IPS DF 4.7 (cell line): ENCODE results near the gene ZNF45.
A peak's percentile ranks its signal among the peaks of the same experiment; 100 is the strongest.
"Not testable (repeated sequence)": the region's sequence is repeated elsewhere in the genome, so short reads cannot be mapped to it uniquely, and the experiment has no call there.

Experiments used
- DNase-seq: peaks from one replicate; pipeline ENCODE4 v3.0.0-alpha.2; 2013; ENCODE audit warnings: low spot score; ENCODE audit errors: extremely low read depth

ZNF45 gene

DNA sequence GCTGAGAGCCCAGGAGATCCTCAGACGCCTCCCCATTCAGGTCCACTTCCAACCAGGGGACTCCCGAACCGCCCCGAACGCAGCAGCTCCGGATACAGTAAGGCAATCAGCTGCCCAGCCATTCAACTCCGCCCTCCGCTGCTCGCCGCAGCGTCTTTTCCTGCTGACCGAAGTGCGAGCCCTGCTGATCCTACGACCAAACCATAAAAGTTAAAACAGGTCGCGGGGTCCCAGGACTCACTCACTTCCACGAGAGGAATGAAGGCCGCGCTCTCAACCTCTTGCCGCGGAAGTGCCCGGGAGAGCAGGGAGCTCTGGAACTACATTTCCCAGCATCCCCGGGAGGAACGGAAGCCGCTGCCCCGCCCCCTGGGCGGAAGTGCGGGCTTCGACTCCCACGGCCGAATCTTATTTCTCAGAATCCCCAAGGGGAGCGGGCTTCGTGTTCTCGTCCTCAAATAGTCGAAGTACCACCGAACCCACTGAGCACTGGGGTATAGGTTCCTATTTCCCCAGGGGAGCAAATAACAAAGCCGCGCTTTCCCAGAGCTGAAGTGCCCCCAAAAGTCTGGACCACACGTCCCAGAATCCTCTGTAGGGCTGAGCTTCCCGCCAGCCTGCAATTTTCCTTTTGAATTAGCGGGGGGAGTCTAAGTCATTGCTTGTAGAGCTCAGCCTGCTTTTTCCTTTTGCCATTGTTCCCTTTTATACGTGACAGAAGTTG is at the start of gene ZNF45:
Gene ZNF45, minus strand, starts transcription at position 298 of the 724 bp plus-strand sequence. CDS start 13,097 bp downstream, outside the sequence.
- DNase-seq: no peak

DNA sequence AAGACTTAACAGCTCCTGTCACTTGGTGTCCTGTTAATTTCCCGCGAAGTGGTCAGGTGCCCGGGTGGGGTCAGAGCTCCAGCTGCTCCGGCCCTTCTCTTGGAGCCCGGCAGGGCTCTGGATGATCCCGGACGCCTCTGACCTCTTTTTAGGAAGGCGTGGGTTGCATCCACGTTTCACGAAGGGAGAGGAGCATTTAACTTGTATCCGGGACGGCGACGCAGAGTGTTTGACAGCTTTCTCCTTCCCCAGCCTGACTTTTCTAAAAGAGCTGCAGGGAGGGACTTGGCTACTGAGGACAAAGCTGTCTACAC is 49.6 kb upstream of the ZNF45 start:
- no peak for DNase-seq

DNA sequence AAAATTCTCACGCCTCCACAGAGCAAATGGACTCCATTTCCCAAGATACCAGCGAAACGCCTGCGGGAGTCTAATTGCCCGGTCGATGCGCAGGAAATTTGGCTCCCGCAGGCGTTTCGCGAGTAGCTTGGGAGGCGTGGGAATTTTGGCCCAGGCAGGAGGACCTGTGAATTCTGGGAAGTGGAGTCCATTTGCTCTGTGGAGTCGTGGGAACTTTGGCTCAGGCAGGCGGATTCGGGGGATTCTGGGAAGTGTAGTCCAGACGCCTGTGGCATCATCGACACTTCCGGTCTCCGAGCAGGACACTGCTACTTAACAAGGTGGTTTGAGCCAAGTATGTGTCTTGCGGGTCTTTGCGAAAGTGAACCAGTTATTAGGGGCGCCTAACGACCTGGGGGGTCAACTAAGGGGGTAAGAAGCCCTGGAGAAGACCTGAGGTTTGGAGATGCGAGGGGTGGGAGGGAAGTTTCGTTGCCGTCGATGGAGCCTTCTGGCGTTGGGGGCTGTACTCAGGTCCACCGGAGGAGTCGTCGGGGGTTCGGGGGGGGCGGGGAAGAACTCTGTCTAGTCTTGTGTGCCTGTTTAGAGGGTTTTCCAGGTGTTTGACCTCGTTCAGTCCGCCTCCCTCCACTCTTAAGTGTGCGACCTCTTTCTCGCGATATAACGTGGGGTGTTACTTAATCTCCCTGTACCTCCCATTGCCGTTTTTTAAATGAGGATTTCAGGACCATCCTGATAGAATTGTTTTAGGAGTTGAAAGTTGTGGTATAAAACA is 49.0 kb upstream of the ZNF45 start, which contains the start of gene ZNF155:
Gene ZNF155, plus strand, starts transcription at position 277 of the 775 bp plus-strand sequence. CDS start 4,356 bp downstream, outside the sequence.
- peak; percentile 97 for DNase-seq

DNA sequence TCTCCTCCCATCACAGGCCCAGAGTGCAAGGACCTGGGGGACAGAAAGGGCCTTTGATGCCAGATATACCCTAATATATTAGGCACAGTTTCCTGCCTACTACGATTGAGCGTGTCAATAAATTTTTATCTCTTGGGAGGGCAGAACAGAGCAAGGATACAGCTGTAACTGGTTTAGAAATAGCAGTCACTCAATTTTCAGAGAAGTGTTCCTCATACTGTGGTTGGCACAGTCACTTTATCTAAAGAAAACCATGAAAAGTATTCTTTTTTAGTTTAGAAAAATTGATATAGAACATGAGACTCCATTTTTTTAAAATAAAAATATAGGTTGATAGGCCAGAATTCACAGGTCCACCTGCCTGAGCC is 48.4 kb upstream of the ZNF45 start:
- no peak for DNase-seq

DNA sequence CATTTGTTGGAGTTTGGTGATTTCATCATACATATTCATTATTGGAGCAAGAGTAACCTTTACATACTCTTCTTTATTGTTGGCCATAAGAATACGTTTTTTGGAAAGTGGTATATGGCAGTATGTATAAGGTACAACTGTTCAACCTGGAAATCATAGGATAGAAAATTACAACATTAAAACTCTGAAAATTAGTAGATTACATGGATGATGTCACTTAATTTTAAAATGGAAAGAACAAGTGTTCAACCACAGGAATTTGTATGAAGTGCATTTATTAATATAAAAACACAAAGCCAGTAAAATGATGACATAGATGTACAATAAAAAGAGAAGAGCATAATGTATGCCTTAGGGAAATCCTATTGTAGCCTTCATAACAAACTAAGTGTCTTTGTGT is 41.6 kb upstream of the ZNF45 start:
- DNase-seq: no peak

DNA sequence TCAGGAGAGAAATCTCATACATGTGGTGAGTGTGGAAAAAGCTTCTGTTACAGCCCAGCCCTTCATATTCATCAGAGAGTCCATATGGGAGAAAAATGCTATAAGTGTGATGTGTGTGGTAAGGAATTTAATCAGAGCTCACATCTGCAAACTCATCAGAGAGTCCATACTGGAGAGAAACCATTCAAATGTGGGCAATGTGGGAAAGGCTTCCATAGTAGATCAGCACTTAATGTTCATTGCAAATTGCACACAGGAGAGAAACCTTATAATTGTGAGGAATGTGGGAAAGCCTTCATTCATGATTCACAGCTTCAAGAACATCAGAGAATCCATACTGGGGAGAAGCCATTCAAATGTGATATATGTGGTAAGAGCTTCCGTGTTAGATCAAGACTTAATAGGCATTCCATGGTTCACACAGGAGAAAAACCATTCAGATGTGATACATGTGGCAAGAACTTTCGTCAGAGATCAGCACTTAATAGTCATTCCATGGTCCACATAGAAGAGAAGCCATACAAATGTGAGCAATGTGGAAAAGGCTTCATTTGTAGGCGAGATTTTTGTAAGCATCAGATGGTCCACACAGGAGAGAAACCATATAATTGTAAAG is 31.1 kb upstream of the ZNF45 start:
- no peak for DNase-seq

DNA sequence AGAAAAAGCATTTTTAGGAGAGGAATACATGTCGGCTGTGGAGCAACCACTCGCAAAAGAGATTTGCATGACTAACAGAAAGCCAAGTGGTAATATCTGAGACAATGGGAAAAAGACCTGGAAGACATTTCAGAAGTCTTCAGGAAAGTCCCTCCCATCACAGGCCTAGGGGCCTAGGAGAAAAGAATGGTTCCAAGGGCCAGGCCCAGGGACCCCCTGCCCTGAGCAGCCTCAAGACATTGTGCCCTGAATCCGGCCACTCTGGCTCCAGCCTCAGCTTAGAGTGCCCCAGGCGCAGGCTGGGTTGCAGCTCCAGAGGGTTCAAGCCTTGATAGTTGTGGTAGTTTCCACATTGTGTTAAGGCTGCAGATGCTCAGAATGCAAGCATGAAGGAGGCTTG is 25.3 kb upstream of the ZNF45 start:
- no peak for DNase-seq

DNA sequence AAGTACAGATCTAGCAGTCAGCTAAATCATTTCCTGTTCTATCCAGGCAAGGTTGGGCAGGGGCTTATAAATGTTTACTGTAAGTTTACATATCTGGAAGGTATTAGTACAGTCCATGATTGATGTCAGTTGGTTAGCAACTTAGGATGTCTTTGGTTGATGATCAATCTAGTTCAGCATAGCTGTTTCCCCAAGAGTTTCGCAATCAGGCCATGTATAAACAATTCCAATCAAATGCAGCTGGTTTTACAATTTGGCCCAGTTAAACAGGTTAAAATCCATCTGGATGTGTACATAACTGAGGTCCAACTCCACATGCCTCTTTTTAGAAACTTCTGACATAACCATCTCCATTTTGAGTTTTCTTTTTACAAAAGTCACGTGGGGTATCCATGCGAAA is 22.8 kb upstream of the ZNF45 start:
- DNase-seq: no peak

DNA sequence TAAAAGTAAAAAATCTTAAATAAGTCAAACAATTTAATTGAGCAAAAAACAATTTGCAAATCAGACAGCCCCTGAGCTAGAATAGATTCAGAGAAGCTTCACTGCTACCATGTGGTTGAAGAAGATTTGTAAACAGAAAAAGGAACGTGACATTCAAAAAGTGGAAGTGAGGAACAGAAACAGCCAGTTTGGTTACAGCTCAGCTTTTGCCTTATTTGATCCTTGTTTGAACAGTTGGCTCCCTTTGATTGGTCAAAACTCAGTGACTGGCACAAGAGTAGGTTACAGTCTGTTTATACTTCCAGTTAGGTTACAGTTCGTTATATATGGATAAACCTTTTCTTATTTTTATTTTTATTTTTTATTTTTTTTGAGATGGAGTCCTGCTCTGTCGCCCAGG is 21.7 kb upstream of the ZNF45 start:
- DNase-seq: no peak

DNA sequence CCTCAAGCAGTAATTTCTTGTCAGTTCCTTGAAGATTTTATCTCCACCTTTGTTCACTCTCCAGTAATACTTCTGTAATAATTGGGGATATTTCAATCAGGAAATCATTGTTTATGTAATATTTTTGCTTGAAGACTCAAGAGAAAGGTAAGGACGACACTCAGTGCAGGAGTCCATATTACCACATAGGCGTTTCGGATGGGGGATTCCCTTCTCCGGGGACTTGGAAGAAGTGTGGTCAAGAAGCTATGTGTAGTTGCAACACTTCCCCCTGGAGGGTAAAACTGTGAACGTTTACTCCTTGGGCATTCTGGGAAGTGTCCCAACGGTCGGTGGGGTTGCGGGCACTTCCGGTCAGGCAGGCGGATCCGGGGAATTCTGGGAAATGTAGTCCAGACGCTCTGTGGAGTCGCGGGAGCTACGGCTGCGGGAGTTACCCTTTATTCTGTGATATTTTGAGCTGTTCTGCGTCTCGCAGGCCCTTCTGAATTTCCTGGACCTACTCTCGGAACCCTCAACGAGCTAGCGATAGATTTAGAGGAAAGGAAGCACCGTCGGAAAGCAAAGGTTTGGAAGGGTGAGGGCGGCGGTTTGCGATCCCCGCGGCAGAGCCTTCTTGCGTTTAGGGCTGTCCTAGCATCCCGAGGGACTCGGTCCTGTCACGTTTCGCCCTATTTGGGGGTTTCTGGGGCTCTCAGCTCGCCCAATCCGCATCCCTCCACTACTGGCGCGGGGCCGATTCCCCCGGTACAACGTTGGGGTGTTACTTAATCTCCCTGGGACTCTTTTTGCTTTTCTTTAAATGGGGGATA is 16.0 kb upstream of the ZNF45 start, which contains the start of gene ZNF221:
Gene ZNF221, plus strand, starts transcription at position 395 of the 812 bp plus-strand sequence. CDS start 11,499 bp downstream, outside the sequence.
- DNase-seq: peak; percentile 91

DNA sequence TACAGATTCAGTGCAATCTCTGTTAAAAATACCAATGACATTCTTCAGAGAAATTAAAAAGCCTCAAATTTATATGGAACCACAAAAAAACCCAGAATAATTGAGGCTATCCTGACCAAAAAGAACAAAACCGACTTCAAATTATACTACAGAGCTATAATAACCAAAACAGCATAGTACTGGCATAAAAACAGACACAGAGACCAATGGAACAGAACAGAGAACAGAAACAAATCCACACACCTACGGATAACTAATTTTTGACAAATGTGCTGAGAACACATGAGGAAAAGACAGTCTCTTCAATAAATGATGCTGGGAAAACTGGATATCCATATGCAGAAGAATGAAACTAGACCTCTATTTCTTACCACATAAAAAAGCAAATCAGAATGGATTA is 14.7 kb upstream of the ZNF45 start:
- DNase-seq: not testable (repeated sequence)

DNA sequence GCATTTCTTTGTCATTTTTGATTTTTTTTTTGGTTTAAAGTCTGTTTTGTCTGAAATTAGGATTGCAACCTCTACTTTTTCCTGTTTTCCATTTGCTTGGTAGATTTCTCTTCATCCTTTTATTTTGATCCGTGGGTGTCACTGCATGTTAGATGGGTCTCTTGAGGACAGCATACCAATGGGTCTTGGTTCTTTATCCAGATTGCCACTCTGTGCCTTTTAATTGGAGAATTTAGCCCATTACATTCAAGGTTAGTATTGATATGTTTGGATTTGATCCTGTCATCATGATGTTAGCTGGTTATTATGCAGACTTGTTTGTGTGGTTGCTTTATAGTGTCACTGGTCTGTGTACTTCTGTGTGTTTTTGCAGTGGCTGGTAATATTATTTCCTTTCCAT is 12.3 kb upstream of the ZNF45 start:
- not testable (repeated sequence) for DNase-seq

DNA sequence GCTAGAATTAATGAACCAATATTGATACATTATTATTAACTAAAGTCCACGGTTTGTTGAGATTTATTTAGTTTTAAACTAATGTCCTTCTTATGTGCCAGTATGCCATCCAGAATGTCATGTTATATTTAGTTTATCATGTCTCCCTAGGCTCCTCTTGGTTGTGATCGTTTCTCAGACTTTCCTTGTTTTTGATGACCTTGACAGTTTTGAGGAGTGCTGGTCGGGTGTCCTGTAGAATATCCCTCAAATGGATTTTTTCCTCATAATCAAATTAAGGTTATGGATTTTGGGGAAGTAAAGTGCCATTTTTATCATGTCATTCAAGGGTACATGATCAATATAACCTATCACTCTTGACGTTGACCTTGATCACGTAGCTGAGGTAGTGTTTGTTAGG is 6.1 kb upstream of the ZNF45 start:
- no peak for DNase-seq

DNA sequence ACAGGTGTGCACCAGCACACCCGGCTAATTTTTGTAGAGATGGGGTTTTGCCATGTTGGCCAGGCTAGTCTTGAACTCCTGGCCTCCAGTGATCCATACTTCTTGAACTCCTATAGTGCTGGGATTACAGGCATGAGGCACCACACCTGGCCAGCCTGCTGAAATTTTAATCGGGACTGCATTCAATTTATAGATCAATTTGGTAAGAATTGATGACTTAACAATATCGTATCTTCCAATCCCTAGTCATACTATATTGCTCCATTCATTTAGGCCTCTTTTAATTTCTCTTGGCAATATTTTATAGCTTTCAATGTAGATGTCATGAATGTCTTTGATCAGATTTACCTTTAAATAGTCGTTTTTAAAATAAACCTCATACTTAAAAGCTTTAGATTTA is 5.6 kb upstream of the ZNF45 start:
- DNase-seq: no peak

DNA sequence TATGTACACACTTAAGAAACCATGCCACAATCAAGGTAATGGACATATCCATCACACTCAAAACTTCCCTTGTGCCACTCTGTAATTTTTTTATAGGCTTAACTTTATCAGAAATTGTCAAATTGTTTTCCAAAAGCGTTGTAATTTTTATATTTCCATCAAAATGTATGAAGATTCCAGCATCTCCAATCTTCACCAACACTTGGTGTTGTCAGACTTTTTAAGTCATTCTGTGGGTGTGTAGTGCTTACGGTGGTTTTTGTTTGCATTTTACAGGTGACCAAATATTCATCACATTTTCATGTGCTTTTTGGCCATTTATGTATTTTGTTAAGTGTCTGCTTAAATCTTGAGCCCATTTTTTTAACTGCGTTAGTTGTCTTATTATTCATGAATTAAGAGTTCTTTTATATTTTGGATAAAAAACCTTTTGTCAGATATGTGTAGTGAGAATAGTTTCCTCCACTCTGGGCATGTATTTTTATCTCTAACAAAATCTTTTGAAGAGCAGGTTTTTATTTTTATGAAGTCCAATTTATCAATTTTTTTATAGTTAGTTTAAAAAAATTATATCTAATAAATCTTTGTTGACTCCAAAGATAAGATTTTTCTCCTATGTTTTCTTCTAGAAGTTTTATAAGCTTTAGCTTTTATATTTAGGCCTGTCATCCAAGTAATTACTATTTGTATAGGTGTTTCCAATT is 4.6 kb upstream of the ZNF45 start:
- DNase-seq: no peak

DNA sequence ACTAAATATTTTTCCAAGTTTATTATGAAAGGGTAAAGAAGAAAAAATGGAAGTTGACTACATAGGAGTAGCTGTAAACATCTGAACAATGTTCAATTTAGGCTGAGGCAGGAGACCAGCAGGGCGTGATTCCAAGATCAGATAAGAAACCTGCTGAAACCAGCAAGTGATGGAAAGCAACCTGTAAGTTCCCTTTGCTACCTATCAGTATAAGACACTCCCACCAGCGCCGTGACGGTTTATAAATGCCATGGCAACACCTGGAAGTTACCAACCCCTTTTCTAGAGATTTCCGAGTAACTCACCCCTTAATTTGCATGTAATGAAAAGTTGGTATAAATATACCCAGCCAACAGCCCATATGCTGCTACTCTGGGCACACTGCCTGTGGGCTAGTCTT is 1.1 kb upstream of the ZNF45 start:
- DNase-seq: no peak

DNA sequence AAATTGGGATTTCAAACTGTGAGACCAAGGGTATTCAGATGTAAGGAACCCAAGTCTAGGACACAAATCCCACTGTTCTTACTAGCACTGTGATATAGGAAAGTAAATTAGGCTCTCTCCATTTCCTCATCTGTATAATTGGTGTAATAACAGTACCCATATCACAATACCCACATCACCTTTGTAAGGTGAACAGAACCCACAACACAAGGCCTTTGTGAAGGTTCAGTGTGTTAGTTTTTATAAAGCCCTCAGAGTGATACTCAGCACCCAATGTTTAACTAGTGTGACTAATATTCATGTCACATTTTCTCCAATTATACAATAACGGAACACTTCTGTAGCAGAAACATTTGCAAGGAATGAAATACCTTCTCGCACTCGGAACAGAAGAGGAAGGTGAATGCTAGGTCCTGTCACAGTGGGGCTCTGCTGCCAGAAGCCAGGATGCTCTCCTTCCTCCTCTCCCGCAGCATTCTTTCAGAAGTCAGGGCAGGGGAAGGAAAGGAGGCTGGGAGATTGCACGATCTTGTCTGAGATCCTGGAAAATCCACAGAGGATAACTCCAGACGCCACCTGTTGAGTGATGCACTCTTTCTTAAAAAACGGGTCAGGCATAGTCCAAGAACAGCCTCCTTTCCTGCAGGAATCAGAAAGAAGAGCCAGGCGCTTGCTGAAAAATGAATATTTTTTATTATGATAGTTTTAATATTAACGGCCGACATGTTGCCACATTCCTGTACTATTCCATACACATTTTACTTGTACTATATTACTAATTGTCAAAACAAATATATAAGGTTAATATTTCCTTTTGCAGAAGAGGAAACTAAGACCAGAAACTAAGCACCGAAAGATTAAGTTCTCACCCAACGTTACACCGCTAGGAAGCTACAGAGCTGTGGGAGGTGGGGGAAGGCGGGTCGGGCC is 762 bp downstream of the ZNF45 start:
- no peak for DNase-seq

DNA sequence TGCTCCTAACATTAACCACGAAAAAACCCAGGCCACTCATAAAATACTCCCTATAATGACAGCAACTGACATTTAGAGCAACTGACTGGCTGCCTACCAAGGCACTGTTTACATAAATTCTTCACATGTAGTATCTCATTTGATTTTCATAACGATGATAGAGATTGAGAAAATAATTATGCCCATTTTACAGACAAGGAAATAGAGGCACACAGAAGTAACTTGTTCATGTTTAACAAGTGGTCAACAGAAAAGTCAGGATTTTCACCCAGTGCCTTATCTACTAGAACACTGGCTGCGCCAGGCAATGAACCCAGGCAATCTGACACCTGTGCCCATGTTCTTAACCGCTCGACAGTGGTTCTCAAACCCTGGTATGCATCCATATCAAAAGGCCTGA is 6.3 kb downstream of the ZNF45 start:
- no peak for DNase-seq

DNA sequence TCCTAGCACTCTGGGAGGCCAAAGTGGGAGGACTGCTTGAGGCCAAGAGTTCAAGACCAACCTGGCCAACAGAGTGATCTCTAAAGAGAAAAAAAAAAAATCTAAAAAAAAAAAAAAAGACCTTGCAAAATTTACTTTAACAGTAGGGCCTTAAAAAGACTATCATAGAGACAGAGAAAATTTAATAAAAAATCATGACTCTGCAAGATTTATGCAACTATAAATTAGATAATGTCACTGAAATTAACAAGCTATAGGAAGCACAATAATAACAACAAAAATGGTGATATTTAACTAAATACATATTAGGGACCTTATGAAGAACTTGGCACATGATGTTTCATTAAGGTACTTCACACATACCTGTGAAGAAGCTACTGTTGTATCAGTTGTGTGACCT is 11.2 kb downstream of the ZNF45 start:
- DNase-seq: no peak

DNA sequence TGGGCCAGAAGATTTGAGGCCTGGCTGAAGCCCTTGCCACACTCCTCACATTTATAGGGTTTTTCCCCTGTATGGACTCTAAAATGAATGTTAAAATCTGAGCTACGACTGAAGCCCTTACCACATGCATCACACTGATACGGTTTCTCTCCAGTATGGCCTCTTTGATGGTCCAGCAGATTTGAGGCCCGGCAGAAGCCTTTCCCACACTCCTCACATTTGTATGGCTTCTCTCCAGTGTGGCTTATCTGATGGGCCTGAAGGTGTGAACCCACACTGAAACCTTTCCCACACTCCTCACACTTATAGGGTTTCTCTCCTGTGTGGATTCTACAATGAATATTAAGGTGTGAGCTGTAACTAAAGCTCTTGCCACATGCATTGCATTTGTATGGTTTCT is 21.0 kb downstream of the ZNF45 start:
- no peak for DNase-seq
